ENCODE measurements around the gene CLIC5.

CLIC5 gene

GRCh38 chr6:46015119-46015968 is at the start of gene CLIC5:
Gene CLIC5 (minus strand): TSS chr6:46015860. CDS start chr6:46015542, 318 bp downstream.
- peak within 1 kb of the TSS; percentile 78 to 87 for H3K9ac ChIP-seq (ENCODE audit: low read depth in 1 of 2, low read length in 2 of 2)
- H3K27ac ChIP-seq (ENCODE audit: low read depth in 2 of 2, low read length in 2 of 2), result peak within 1 kb of the TSS; percentile 83 to 90
- no peaks in the 10 kb centered on the region for H3K27me3 ChIP-seq (ENCODE audit: control insufficient read depth in 2 of 2, insufficient read depth in 2 of 2, low read length in 2 of 2)

GRCh38 chr6:46062991-46063390 is 47.3 kb upstream of the CLIC5 start:
- peaks cover 10 to 29% of the 10 kb centered on the region in 2 donors for H3K4me1 ChIP-seq (ENCODE audit: control insufficient read depth in 2 of 2, insufficient read depth in 2 of 2, low read length in 2 of 2)
- no peak overlapping the region for H3K9ac ChIP-seq (ENCODE audit: low read depth in 1 of 2, low read length in 2 of 2)

More at GRCh38 chr6:46015119-46015968, at the start of gene CLIC5:
- Histone ChIP-seq H3K4me1 (ENCODE audit: control insufficient read depth in 2 of 2, insufficient read depth in 2 of 2, low read length in 2 of 2) (peaks cover 19 to 32% of the 10 kb centered on the region in 2 donors), H3K9me3 (ENCODE audit: control insufficient read depth in 2 of 2, low read length in 2 of 2) (no peaks in the 10 kb centered on the region), H3K36me3 (ENCODE audit: control insufficient read depth in 2 of 2, insufficient read depth in 2 of 2, low read length in 2 of 2) (no peaks in the 10 kb centered on the region), H3K4me3 (ENCODE audit: low read length in 2 of 2) (peak within 1 kb of the TSS; percentile 65 to 79)

GRCh38 chr6:46062312-46062711 is 46.7 kb upstream of the CLIC5 start:
- H3K36me3 ChIP-seq (ENCODE audit: control insufficient read depth in 2 of 2, insufficient read depth in 2 of 2, low read length in 2 of 2), result no peaks in the 10 kb centered on the region
- H3K9me3 ChIP-seq (ENCODE audit: control insufficient read depth in 2 of 2, low read length in 2 of 2), result no peaks in the 10 kb centered on the region
- H3K9ac ChIP-seq (ENCODE audit: low read depth in 1 of 2, low read length in 2 of 2), result no peak overlapping the region
- peaks cover 10 to 29% of the 10 kb centered on the region in 2 donors for H3K4me1 ChIP-seq (ENCODE audit: control insufficient read depth in 2 of 2, insufficient read depth in 2 of 2, low read length in 2 of 2)
- peak overlapping the region; percentile 7 to 47 for H3K27ac ChIP-seq (ENCODE audit: low read depth in 2 of 2, low read length in 2 of 2)
- no peaks in the 10 kb centered on the region for H3K27me3 ChIP-seq (ENCODE audit: control insufficient read depth in 2 of 2, insufficient read depth in 2 of 2, low read length in 2 of 2)
- H3K4me3 ChIP-seq (ENCODE audit: low read length in 2 of 2), result no peak overlapping the region

More at GRCh38 chr6:46062991-46063390, 47.3 kb upstream of the CLIC5 start:
- H3K9me3 ChIP-seq (ENCODE audit: control insufficient read depth in 2 of 2, low read length in 2 of 2), result no peaks in the 10 kb centered on the region
- H3K36me3 ChIP-seq (ENCODE audit: control insufficient read depth in 2 of 2, insufficient read depth in 2 of 2, low read length in 2 of 2), result no peaks in the 10 kb centered on the region
- H3K4me3 ChIP-seq (ENCODE audit: low read length in 2 of 2), result no peak overlapping the region
- H3K27me3 ChIP-seq (ENCODE audit: control insufficient read depth in 2 of 2, insufficient read depth in 2 of 2, low read length in 2 of 2), result no peaks in the 10 kb centered on the region
- peak overlapping the region; percentile 7 to 17 for H3K27ac ChIP-seq (ENCODE audit: low read depth in 2 of 2, low read length in 2 of 2)

GRCh38 chr6:46061497-46061896 is 45.8 kb upstream of the CLIC5 start:
- Histone ChIP-seq H3K27me3 (ENCODE audit: control insufficient read depth in 2 of 2, insufficient read depth in 2 of 2, low read length in 2 of 2) (no peaks in the 10 kb centered on the region), H3K4me3 (ENCODE audit: low read length in 2 of 2) (no peak overlapping the region), H3K27ac (ENCODE audit: low read depth in 2 of 2, low read length in 2 of 2) (peak overlapping the region; percentile 7 to 47), H3K4me1 (ENCODE audit: control insufficient read depth in 2 of 2, insufficient read depth in 2 of 2, low read length in 2 of 2) (peaks cover 10 to 29% of the 10 kb centered on the region in 2 donors), H3K36me3 (ENCODE audit: control insufficient read depth in 2 of 2, insufficient read depth in 2 of 2, low read length in 2 of 2) (no peaks in the 10 kb centered on the region), H3K9me3 (ENCODE audit: control insufficient read depth in 2 of 2, low read length in 2 of 2) (no peaks in the 10 kb centered on the region), H3K9ac (ENCODE audit: low read depth in 1 of 2, low read length in 2 of 2) (no peak overlapping the region)

- Histone ChIP-seq H3K4me3 (ENCODE audit: low read length in 2 of 2) (no peak overlapping the region), H3K4me1 (ENCODE audit: control insufficient read depth in 2 of 2, insufficient read depth in 2 of 2, low read length in 2 of 2) (peaks cover 13 to 44% of the 10 kb centered on the region in 2 donors), H3K27me3 (ENCODE audit: control insufficient read depth in 2 of 2, insufficient read depth in 2 of 2, low read length in 2 of 2) (no peaks in the 10 kb centered on the region), H3K9me3 (ENCODE audit: control insufficient read depth in 2 of 2, low read length in 2 of 2) (no peaks in the 10 kb centered on the region), H3K27ac (ENCODE audit: low read depth in 2 of 2, low read length in 2 of 2) (no peak overlapping the region), H3K36me3 (ENCODE audit: control insufficient read depth in 2 of 2, insufficient read depth in 2 of 2, low read length in 2 of 2) (no peaks in the 10 kb centered on the region), H3K9ac (ENCODE audit: low read depth in 1 of 2, low read length in 2 of 2) (no peak overlapping the region)
Observed at GRCh38 chr6:46059608-46060007, 43.9 kb upstream of the CLIC5 start.

- no peak overlapping the region for H3K4me3 ChIP-seq (ENCODE audit: low read length in 2 of 2)
- no peak overlapping the region for H3K9ac ChIP-seq (ENCODE audit: low read depth in 1 of 2, low read length in 2 of 2)
- peaks cover 13 to 50% of the 10 kb centered on the region in 2 donors for H3K4me1 ChIP-seq (ENCODE audit: control insufficient read depth in 2 of 2, insufficient read depth in 2 of 2, low read length in 2 of 2)
- H3K27me3 ChIP-seq (ENCODE audit: control insufficient read depth in 2 of 2, insufficient read depth in 2 of 2, low read length in 2 of 2), result no peaks in the 10 kb centered on the region
- no peak overlapping the region for H3K27ac ChIP-seq (ENCODE audit: low read depth in 2 of 2, low read length in 2 of 2)
- H3K9me3 ChIP-seq (ENCODE audit: control insufficient read depth in 2 of 2, low read length in 2 of 2), result no peaks in the 10 kb centered on the region
- no peaks in the 10 kb centered on the region for H3K36me3 ChIP-seq (ENCODE audit: control insufficient read depth in 2 of 2, insufficient read depth in 2 of 2, low read length in 2 of 2)
Observed at GRCh38 chr6:46058951-46059350, 43.3 kb upstream of the CLIC5 start.

GRCh38 chr6:46057792-46058191 is 42.1 kb upstream of the CLIC5 start:
- Histone ChIP-seq H3K4me3 (ENCODE audit: low read length in 2 of 2) (no peak overlapping the region), H3K9ac (ENCODE audit: low read depth in 1 of 2, low read length in 2 of 2) (no peak overlapping the region), H3K36me3 (ENCODE audit: control insufficient read depth in 2 of 2, insufficient read depth in 2 of 2, low read length in 2 of 2) (no peaks in the 10 kb centered on the region), H3K9me3 (ENCODE audit: control insufficient read depth in 2 of 2, low read length in 2 of 2) (no peaks in the 10 kb centered on the region), H3K27me3 (ENCODE audit: control insufficient read depth in 2 of 2, insufficient read depth in 2 of 2, low read length in 2 of 2) (no peaks in the 10 kb centered on the region), H3K27ac (ENCODE audit: low read depth in 2 of 2, low read length in 2 of 2) (no peak overlapping the region), H3K4me1 (ENCODE audit: control insufficient read depth in 2 of 2, insufficient read depth in 2 of 2, low read length in 2 of 2) (peaks cover 17 to 51% of the 10 kb centered on the region in 2 donors)

GRCh38 chr6:46056906-46057529 is 41.4 kb upstream of the CLIC5 start:
- Histone ChIP-seq H3K9ac (ENCODE audit: low read depth in 1 of 2, low read length in 2 of 2) (no peak overlapping the region), H3K27ac (ENCODE audit: low read depth in 2 of 2, low read length in 2 of 2) (no peak overlapping the region)

GRCh38 chr6:46054516-46054915 is 38.9 kb upstream of the CLIC5 start:
- H3K9ac ChIP-seq (ENCODE audit: low read depth in 1 of 2, low read length in 2 of 2), result peak overlapping the region in 1 of 2 donors; percentile 49
- no peaks in the 10 kb centered on the region for H3K36me3 ChIP-seq (ENCODE audit: control insufficient read depth in 2 of 2, insufficient read depth in 2 of 2, low read length in 2 of 2)
- H3K4me3 ChIP-seq (ENCODE audit: low read length in 2 of 2), result peak overlapping the region; percentile 41 to 43
- H3K27me3 ChIP-seq (ENCODE audit: control insufficient read depth in 2 of 2, insufficient read depth in 2 of 2, low read length in 2 of 2), result no peaks in the 10 kb centered on the region
- H3K9me3 ChIP-seq (ENCODE audit: control insufficient read depth in 2 of 2, low read length in 2 of 2), result no peaks in the 10 kb centered on the region
- peak overlapping the region; percentile 95 to 97 for H3K27ac ChIP-seq (ENCODE audit: low read depth in 2 of 2, low read length in 2 of 2)
- H3K4me1 ChIP-seq (ENCODE audit: control insufficient read depth in 2 of 2, insufficient read depth in 2 of 2, low read length in 2 of 2), result peaks cover 19 to 53% of the 10 kb centered on the region in 2 donors

More at GRCh38 chr6:46056906-46057529, 41.4 kb upstream of the CLIC5 start:
- H3K36me3 ChIP-seq (ENCODE audit: control insufficient read depth in 2 of 2, insufficient read depth in 2 of 2, low read length in 2 of 2), result no peaks in the 10 kb centered on the region
- no peaks in the 10 kb centered on the region for H3K9me3 ChIP-seq (ENCODE audit: control insufficient read depth in 2 of 2, low read length in 2 of 2)
- no peak overlapping the region for H3K4me3 ChIP-seq (ENCODE audit: low read length in 2 of 2)
- no peaks in the 10 kb centered on the region for H3K27me3 ChIP-seq (ENCODE audit: control insufficient read depth in 2 of 2, insufficient read depth in 2 of 2, low read length in 2 of 2)
- H3K4me1 ChIP-seq (ENCODE audit: control insufficient read depth in 2 of 2, insufficient read depth in 2 of 2, low read length in 2 of 2), result peaks cover 13 to 51% of the 10 kb centered on the region in 2 donors

All from mucosa of rectum (tissue), 2 donors.